Endothelial cell of umbilical vein (primary cell): ENCODE data around the gene MFN2. TPM values are rescaled to one million over a fixed set of nuclear protein-coding genes. Genes with fewer than 3 reads are reported as not detected.

Experiments
- BruUV-seq: library from RNA; stranded (reverse); fragments of 400-500 nt; replicated peaks from 2 replicates; lab custom pipeline; 2021; lab: Mats Ljungman, UMichigan
- CTCF ChIA-PET: fragments of 300-600, 350-600 bp; sonication (Branson Sonifier 250); formaldehyde crosslinking; loops from one replicate; lab custom pipeline; 2021; ENCODE audit warnings: antibody characterized with exemption, inconsistent platforms; lab: Charles Lee
- POLR2A ChIA-PET: fragments of 300-600, 350-600 bp; sonication (Branson Sonifier 250); formaldehyde crosslinking; loops from one replicate; lab custom pipeline; 2021; ENCODE audit warnings: antibody characterized with exemption, inconsistent platforms; lab: Charles Lee
- DNase-seq: peaks from one replicate; pipeline ENCODE4 v3.0.0-alpha.2; 2011; ENCODE audit warnings: low read depth, low spot score
- FAIRE-seq: peaks from 2 replicates; lab custom pipeline; 2011; peaks lifted over from hg19 to GRCh38; lab: Jason Lieb, UNC
- H2AFZ ChIP-seq: 2 replicates; pipeline ENCODE4 v1.6.0; 2012; ENCODE audit warnings: low read depth, low read length, control low read depth, inconsistent platforms
- H3K27ac ChIP-seq: 2 replicates; pipeline ENCODE4 v1.5.1; 2011; ENCODE audit warnings: low read depth, mild to moderate bottlenecking, control low read depth, low read length, moderate library complexity; ENCODE audit not compliant: insufficient read depth
- H3K27me3 ChIP-seq, 2 experiments: 2 replicates each; pipeline versions ENCODE4 v1.6.0 to v1.6.1; 2011; ENCODE audit warnings: low read length in 2 of 2, mixed read lengths in 1 of 2; ENCODE audit not compliant: control insufficient read depth in 2 of 2, insufficient read depth in 2 of 2
- H3K36me3 ChIP-seq, 2 experiments: 2 replicates in 1 of 2; 3 replicates in 1 of 2; pipeline ENCODE4 v1.5.1; 2011; ENCODE audit warnings: low read length in 2 of 2, mild to moderate bottlenecking in 1 of 2, moderate library complexity in 1 of 2; ENCODE audit not compliant: control insufficient read depth in 2 of 2, insufficient read depth in 2 of 2; ENCODE audit errors: extremely low read depth in 1 of 2
- H3K4me1 ChIP-seq: 3 replicates; pipeline ENCODE4 v1.5.1; 2011; ENCODE audit warnings: mild to moderate bottlenecking, low read length; ENCODE audit not compliant: control insufficient read depth, insufficient read depth; ENCODE audit errors: extremely low read depth
- H3K4me2 ChIP-seq: 2 replicates; pipeline ENCODE4 v1.6.1; 2011; ENCODE audit warnings: low read length, control low read depth, mixed read lengths; ENCODE audit not compliant: insufficient read depth
- H3K4me3 ChIP-seq, 3 experiments: fragments of 200-600 bp in 1 of 3; sonication (generic), shearing (Covaris generic) in 1 of 3; replicated peaks in 1 of 3; 2 replicates each; pipeline ENCODE4 v1.5.1; 2011 to 2016; ENCODE audit warnings: control low read depth in 3 of 3, low read length in 3 of 3, mild to moderate bottlenecking in 2 of 3, inconsistent platforms in 1 of 3, low read depth in 1 of 3, moderate library complexity in 1 of 3; ENCODE audit not compliant: insufficient read depth in 1 of 3
- H3K79me2 ChIP-seq: 2 replicates; pipeline ENCODE4 v1.6.0; 2012; ENCODE audit warnings: low read length, inconsistent platforms; ENCODE audit not compliant: control insufficient read depth, insufficient read depth
- H3K9ac ChIP-seq: replicated peaks from 2 replicates; pipeline ENCODE3; 2011; ENCODE audit warnings: low read length, control low read depth; ENCODE audit not compliant: insufficient read depth; ENCODE audit errors: extremely low read depth
- H3K9me1 ChIP-seq: replicated peaks from 3 replicates; pipeline ENCODE4 v1.6.0; 2011; ENCODE audit warnings: mild to moderate bottlenecking, low read length; ENCODE audit not compliant: control insufficient read depth, insufficient read depth; ENCODE audit errors: extremely low read depth
- H3K9me3 ChIP-seq: replicated peaks from 2 replicates; pipeline ENCODE4 v1.5.1; 2012; ENCODE audit warnings: low read length, inconsistent platforms; ENCODE audit not compliant: control insufficient read depth, insufficient read depth
- H4K20me1 ChIP-seq: replicated peaks from 2 replicates; pipeline ENCODE3; 2011; ENCODE audit warnings: mild to moderate bottlenecking, low read length; ENCODE audit not compliant: control insufficient read depth, insufficient read depth; ENCODE audit errors: extremely low read depth
- FOS ChIP-seq: IDR thresholded peaks from 2 replicates; pipeline ENCODE4 v1.6.1; 2011; ENCODE audit warnings: mild to moderate bottlenecking, low read length, moderate library complexity, borderline replicate concordance; ENCODE audit not compliant: insufficient read depth
- GATA2 ChIP-seq: IDR thresholded peaks from 2 replicates; pipeline ENCODE4 v1.7.0; 2011; ENCODE audit warnings: low read depth, mild to moderate bottlenecking, moderate library complexity, mixed read lengths, low read length; ENCODE audit not compliant: insufficient read length, insufficient read depth
- JUN ChIP-seq: IDR thresholded peaks from 2 replicates; pipeline ENCODE4 v1.6.1; 2011; ENCODE audit warnings: borderline replicate concordance, low read depth; ENCODE audit not compliant: insufficient read length, insufficient read depth
- MYC ChIP-seq: IDR thresholded peaks from one replicate; pipeline ENCODE4 v1.6.1; 2011; ENCODE audit warnings: mild to moderate bottlenecking, low read depth, low read length
- POLR2A ChIP-seq: IDR thresholded peaks from 2 replicates; pipeline ENCODE4 v1.6.1; 2012; ENCODE audit warnings: low read depth, mild to moderate bottlenecking, control low read depth, low read length
- dilution Hi-C: fragments of 300-500 bp; cut with MboI; formaldehyde crosslinking; loops from one replicate; pipeline ENCODE4 v1.15.0; 2019; ENCODE audit warnings: low sequenced_read_pairs; ENCODE audit not compliant: extremely low pct_ligation_motif_present
- intact Hi-C: fragments of 100-400 bp; cut with micrococcal nuclease; formaldehyde crosslinking; loops from one replicate; pipeline ENCODE4 v1.10.0; 2022
- polyA plus RNA-seq, 4 experiments: library from polyadenylated mRNA; depleted of rRNA in 3 of 4; stranded (reverse) in 3 of 4; unstranded in 1 of 4; fragments of >200 nt; gene quantifications; 2 replicates each; pipeline versions ENCODE4 v1.2.1 to v1.2.3, GENCODE V29; 2011 to 2012; ENCODE audit warnings: missing spikeins in 1 of 4
- total RNA-seq: library from RNA; stranded (reverse); gene quantifications from 2 replicates; pipeline ENCODE4 v1.2.3, GENCODE V29; 2021
- TF ChIP-seq, protein P1 (sequence below): IDR thresholded peaks from 2 replicates; pipeline ENCODE4 v1.6.1; 2011; ENCODE audit not compliant: insufficient read depth, insufficient read length

The MFN2 gene
- total and polyA plus RNA-seq, 2 donors (not counting 3 experiments of a cell fraction or from before 2014, with no cell fraction given) = 51.4 to 82.4 TPM

DNA sequence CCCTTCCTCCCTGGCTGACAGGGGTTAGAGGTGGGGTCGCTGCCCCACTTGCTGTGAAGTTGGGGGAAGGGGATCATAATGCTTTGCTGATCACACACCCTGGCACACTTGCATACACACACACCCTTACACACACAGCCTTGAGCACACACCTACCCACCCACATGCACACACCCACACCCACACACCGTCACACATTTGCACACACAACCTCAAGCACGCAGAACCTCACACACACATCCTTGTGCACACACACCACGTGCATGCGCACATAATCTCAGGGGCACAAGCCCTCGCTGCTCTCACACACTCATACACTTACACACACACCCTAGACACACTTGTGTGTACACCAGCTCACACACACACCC lies 66.5 kb downstream of the MFN2 start:
- Histone ChIP-seq H3K27ac (no peak overlapping the region), H3K9me3 (no peaks in the 10 kb centered on the region), H3K9me1 (no peaks in the 10 kb centered on the region), H4K20me1 (no peaks in the 10 kb centered on the region), H3K4me1 (no peaks in the 10 kb centered on the region), H3K27me3 (no peaks in the 10 kb centered on the region), H3K4me2 (no peak overlapping the region), H3K9ac (no peak overlapping the region), H3K79me2 (no peaks in the 10 kb centered on the region), H3K36me3 (no peaks in the 10 kb centered on the region), H3K4me3 (no peak overlapping the region), H2AFZ (no peak overlapping the region)
- CTCF ChIA-PET = no interaction called here
- BruUV-seq = no TSS peak
- no peak for DNase-seq
- dilution Hi-C loops (no loop called here), intact Hi-C loops (no loop called here)
- TF ChIP-seq GATA2 = no peak
- TF ChIP-seq POLR2A = no peak
- TF ChIP-seq FOS = no peak
- no peak for TF ChIP-seq JUN
- POLR2A ChIA-PET = no interaction called here
- FAIRE-seq = no peak

DNA sequence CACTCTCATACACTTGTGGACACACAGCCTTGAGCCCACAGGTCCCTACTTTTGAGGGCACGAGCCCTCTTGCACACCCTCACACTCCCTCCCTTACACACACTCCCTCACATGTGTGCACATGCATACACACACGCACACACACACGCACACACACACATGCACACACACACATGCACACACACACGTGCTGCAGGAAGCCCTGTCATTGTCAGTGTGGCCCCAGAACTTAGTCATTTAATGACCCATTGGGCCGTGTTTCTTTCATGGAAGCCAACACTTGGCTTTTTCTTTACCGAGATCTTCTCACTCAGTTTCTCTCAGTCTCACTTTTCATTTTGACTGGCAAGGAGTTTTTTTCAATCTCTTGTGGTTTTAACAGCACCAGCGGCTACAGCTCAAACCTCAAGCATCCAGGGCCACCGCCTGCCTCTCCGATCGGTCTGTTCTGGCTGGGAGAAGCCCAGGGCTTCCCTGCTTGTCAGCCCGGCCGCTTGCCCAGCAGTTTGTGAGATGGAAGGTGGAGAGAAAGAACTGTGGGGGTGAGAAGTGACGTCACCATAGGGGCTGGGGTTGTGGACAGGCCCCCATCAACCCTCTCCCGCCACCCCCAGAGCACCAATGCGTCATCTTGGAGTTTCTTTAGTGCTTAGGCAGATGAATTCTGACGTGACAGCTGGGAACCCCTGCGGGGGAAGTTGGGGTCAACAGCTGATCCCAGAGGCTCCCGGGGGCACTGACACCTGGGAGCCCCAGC lies 67.1 kb downstream of the MFN2 start:
- H3K36me3 ChIP-seq = no peaks in the 10 kb centered on the region
- H3K27me3 ChIP-seq = no peaks in the 10 kb centered on the region
- TF ChIP-seq MYC = no peak
- TF ChIP-seq, protein P1, sequence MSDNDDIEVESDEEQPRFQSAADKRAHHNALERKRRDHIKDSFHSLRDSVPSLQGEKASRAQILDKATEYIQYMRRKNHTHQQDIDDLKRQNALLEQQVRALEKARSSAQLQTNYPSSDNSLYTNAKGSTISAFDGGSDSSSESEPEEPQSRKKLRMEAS = no peak
- H3K9me1 ChIP-seq = no peaks in the 10 kb centered on the region
- H3K9me3 ChIP-seq = no peaks in the 10 kb centered on the region
- intact Hi-C loops = no loop called here
- POLR2A ChIA-PET = no interaction called here
- no peaks in the 10 kb centered on the region for H3K4me1 ChIP-seq
- no peak overlapping the region for H3K4me3 ChIP-seq
- BruUV-seq = no TSS peak
- H2AFZ ChIP-seq = no peak overlapping the region
- dilution Hi-C loops = no loop called here
- DNase-seq (no peak), FAIRE-seq (no peak)
- H3K79me2 ChIP-seq = no peaks in the 10 kb centered on the region
- H3K27ac ChIP-seq = no peak overlapping the region
- no peak overlapping the region for H3K9ac ChIP-seq
- H3K4me2 ChIP-seq = no peak overlapping the region
- CTCF ChIA-PET = no interaction called here
- H4K20me1 ChIP-seq = no peaks in the 10 kb centered on the region
